Endothelial cell of hepatic sinusoid (primary cell): ENCODE measurements around the gene PRELID2.
"Not testable (repeated sequence)": the region's sequence is repeated elsewhere in the genome, so short reads cannot be mapped to it uniquely, and the experiment has no call there.

Source experiments
- in situ Hi-C: cut with HindIII; loops from 2 replicates; pipeline ENCODE4 v1.10.0; 2017; ENCODE audit warnings: low sequenced_read_pairs

Gene PRELID2

GRCh38 chr5:145798503-145798902 lies 36.6 kb downstream of the PRELID2 start:
- in situ Hi-C loops, result not testable (repeated sequence)

DNA sequence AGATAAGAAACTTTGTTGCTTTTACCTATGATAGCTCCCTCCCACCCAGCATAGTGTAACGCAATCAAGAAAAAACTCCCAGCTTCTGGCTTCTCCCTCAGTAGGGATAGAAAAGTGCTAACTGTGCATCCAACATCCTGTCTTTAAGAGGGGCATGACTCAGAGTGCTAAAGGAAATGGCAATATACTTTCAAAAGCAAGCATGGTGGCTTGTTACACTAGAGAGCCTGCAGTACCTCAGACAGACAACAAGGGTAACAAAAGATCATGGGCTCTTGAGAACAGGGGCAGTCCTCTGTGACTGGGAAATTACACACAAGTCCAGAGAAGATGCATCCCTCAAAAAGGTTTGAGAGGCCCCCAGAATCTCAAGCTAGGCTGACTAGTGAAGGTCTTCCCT lies 37.8 kb downstream of the PRELID2 start:
- in situ Hi-C loops, result no loop called here

DNA sequence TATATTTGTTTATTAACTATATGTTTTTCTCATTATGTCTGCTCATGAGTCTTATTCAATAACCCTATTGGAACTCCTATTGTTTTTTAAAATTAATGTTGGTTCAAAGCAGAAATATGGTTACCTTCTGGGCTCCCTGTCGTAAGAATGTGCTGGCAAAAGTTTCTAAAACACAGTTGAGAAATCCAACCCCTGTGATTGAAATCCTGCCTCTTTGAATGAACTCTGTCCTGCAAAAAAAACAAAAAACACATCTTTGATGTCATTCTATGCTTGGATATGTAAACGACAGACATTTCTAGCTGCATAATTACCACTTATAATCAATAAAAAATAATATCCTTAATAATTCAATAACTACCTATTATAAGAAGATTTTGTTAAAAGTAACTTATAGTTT lies 38.8 kb downstream of the PRELID2 start:
- in situ Hi-C loops, result no loop called here

DNA sequence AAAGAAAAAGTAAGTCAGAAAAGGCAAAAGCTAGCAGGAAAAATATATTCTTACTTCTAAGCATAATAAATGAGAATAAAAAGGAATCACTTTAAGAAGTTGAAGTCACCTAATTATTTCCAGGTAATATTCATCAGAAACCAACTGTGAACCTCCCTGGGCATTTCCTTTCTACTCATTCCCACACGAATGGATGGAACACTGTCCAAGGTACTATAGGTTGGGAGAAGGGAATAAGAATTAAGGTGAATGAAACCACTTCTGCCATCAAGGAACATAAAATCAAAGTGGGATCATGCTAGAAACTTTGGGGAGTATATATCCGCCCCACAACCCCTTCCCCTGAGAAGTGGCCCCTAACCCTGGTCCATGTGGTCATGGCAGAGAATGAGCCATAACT lies 41.6 kb downstream of the PRELID2 start:
- in situ Hi-C loops, result no loop called here

GRCh38 chr5:145792840-145793239 lies 42.3 kb downstream of the PRELID2 start:
- in situ Hi-C loops, result no loop called here

- in situ Hi-C loops, result no loop called here
Measured at GRCh38 chr5:145791866-145792265, 43.3 kb downstream of the PRELID2 start.

GRCh38 chr5:145787996-145788395 lies 47.1 kb downstream of the PRELID2 start:
- in situ Hi-C loops, result loop anchor here (5.0 kb wide), 1 partner anchor 36 kb away; no protein-coding TSS in a partner anchor

GRCh38 chr5:145787507-145787906 lies 47.6 kb downstream of the PRELID2 start:
- in situ Hi-C loops, result loop anchor here (5.0 kb wide), 1 partner anchor 35 kb away; no protein-coding TSS in a partner anchor

GRCh38 chr5:145787001-145787400 lies 48.1 kb downstream of the PRELID2 start:
- in situ Hi-C loops, result loop anchor here (5.0 kb wide), 1 partner anchor 35 kb away; no protein-coding TSS in a partner anchor

- in situ Hi-C loops, result no loop called here
Measured at GRCh38 chr5:145780982-145781381, 54.2 kb downstream of the PRELID2 start.

GRCh38 chr5:145778144-145778900 lies 56.8 kb downstream of the PRELID2 start:
- in situ Hi-C loops, result no loop called here

DNA sequence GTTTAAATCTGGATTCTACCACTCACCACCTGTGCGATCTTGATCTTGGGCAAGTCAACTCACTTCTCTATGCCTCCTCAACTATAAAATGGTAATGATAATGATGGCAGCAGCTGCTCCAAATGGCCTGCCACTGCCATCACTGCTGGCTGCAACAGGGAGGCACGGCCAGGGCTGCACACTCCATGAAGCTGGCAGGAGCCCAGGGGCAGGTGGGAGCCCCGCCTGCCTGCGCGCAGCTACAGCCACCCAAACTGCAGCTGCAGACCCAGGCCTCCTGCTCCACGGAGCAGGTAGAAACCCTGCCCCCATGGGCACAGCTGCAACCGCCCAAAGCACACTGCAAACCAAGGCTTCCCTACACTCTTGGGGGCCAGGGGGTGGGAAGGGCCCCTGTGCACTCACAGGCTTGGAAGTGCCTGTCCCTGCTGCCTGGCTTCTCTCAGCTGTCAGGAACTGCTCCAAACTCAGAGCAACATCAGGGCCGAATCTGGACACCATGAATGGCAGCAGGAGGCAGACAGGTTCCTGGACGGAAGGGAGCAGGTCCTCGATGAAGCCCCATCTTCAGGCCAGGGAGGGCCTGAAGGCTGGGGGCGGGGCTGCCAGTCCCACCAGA lies 57.6 kb downstream of the PRELID2 start:
- in situ Hi-C loops, result no loop called here

DNA sequence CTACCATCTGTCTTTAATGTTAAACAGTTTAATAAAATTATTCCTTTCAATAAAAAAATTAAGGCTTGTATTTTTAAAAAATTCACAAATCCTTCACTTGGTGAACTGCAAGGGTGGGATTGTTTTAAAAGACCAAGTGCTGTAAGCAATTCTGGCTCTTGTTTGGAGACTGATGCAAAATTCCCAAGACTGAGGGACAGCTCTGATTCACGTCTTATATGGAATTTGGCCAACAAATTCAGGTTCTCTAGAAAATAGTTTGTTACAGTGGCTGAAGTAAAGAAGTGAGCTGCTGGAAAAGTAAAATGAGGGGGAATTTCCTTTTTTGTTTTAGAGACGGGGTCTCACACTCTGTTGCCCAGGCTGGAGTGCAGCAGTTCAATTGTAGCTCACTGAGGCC lies 58.3 kb downstream of the PRELID2 start:
- in situ Hi-C loops, result no loop called here

- in situ Hi-C loops, result no loop called here
Measured at GRCh38 chr5:145775893-145776444, 59.2 kb downstream of the PRELID2 start.

- in situ Hi-C loops, result no loop called here
Measured at GRCh38 chr5:145775411-145775810, 59.7 kb downstream of the PRELID2 start.

DNA sequence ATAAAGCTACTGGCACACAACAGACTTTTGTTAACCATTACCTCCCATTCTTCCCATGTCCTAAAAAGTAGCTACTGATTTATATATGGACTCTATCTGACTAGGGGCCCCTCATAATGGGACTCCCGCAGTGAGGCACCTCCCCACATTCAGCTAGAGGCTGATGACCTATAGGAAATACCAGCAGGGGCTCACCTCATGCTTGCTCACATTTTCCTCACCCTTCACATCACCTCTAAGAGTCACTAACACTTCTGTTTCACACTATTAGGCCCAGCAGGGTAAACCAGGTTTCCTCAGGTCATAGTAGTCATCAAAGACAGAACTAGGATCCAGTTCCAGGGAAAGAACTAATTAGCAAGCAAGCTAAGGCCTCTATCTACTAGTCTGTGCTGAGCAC lies 60.7 kb downstream of the PRELID2 start:
- in situ Hi-C loops, result no loop called here

- in situ Hi-C loops, result no loop called here
Measured at GRCh38 chr5:145772466-145772865, 62.7 kb downstream of the PRELID2 start.

DNA sequence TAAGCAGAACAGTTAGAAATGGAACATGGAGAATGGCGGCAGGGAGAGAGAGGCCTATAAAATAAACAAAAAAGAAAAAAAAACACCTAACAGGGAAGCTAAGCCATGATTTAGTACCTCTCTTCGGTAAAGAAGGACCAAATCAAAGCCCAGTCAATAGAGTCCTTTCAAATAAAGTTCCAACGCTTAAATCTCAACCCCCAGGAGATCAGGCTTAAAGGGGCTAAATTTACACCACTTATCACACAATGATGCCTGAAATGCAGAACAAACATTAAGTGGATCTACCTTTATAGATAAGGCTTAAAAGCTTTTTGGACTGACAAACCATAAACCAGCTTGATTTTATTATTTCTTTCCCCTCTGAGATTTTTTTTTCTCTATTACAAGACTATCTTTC lies 66.3 kb downstream of the PRELID2 start:
- in situ Hi-C loops, result no loop called here

DNA sequence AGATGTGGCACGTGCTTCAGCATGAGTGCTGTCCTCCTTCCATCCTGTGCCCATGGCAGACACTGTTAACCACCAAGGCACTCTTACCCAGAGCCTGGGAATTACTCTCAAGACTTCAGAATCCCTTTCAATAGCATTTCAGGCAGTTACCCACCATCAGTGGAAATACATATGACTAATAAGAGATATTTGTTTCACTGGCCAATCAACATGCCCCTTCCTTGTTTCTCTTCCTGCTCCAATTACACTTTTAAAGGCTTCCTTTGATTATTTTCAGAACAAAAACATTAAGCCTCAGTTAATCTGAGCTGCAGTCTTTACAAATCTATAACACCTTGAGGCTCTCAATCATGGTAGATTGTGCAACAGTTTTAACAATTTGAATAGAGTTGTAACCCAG lies 70.8 kb downstream of the PRELID2 start:
- in situ Hi-C loops, result no loop called here

DNA sequence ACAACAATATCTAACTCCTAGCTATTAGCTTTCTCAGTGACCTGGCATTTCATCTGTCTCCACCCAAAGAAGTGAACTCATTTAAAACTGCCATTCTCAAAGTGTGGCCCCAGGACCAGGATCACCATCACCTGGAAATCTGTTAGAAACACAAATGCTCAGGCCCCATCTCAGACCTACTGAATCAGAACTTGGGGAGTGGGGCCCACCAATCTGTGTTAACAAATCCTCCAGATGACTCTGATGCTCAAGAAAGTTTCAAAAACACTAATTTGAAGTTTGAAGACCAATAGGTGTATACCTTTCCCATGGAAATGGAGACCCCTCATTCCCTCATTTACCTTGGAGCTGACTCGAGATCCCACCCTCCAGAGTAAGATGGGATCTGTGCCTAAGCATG lies 72.3 kb downstream of the PRELID2 start:
- in situ Hi-C loops, result no loop called here

DNA sequence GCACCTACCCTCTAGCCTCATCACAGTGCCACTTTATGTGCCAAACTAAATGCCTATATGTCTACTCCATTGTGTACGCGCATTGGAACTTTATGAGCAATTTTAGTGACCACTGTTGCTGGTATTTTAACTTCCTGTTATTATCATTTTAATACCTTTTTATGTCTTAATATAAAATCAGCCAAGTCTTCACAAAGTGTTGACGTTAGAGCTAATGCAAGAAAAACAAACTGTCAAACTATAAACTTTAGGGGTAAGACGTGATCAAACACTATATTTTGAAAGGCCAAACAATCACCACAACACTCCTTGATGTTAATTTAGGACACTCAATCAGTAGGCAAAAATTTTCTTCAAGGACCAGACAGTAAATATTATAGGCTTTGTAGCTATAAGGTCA lies 73.9 kb downstream of the PRELID2 start:
- in situ Hi-C loops, result no loop called here

- in situ Hi-C loops, result no loop called here
Measured at GRCh38 chr5:145760660-145761059, 74.5 kb downstream of the PRELID2 start.
